Endothelial cell (in vitro differentiated cells): Measurements from ENCODE around the gene MANEAL. TPM values are rescaled to one million over a fixed set of nuclear protein-coding genes. Genes with fewer than 3 reads are reported as not detected.
A peak's percentile ranks its signal among the peaks of the same experiment; 100 is the strongest.

ENCODE experiments used
- DNase-seq: peaks from one replicate; pipeline ENCODE4 v3.0.0; 2021; ENCODE audit warnings: low spot score
- H3K27ac Mint-ChIP-seq: one replicate; pipeline ENCODE4 v1.8.0; 2021; ENCODE audit warnings: mixed read lengths, inconsistent platforms; ENCODE audit not compliant: unreplicated experiment
- H3K27me3 Mint-ChIP-seq: one replicate; pipeline ENCODE4 v1.8.0; 2021; ENCODE audit warnings: mild to moderate bottlenecking, moderate library complexity, mixed read lengths, inconsistent platforms; ENCODE audit not compliant: unreplicated experiment
- H3K36me3 Mint-ChIP-seq: one replicate; pipeline ENCODE4 v1.8.0; 2021; ENCODE audit warnings: mild to moderate bottlenecking, low read depth, mixed read lengths, inconsistent platforms; ENCODE audit not compliant: unreplicated experiment
- H3K4me1 Mint-ChIP-seq: one replicate; pipeline ENCODE4 v1.8.0; 2021; ENCODE audit warnings: mild to moderate bottlenecking, mixed read lengths, inconsistent platforms; ENCODE audit not compliant: unreplicated experiment
- H3K4me3 Mint-ChIP-seq: one replicate; pipeline ENCODE4 v1.8.0; 2021; ENCODE audit warnings: mild to moderate bottlenecking, mixed read lengths, inconsistent platforms; ENCODE audit not compliant: unreplicated experiment
- H3K9me3 Mint-ChIP-seq: one replicate; pipeline ENCODE4 v1.8.0; 2021; ENCODE audit warnings: mixed read lengths, inconsistent platforms; ENCODE audit not compliant: unreplicated experiment
- total RNA-seq: library from RNA; stranded (reverse); fragmentation: NEBNext Ultra II Directional; extraction: Animal tissue kit (Norgen Biotek cat#: 25700); gene quantifications from one replicate; pipeline ENCODE4 v1.2.1, GENCODE V29; 2021; ENCODE audit not compliant: unreplicated experiment
- TF ChIP-seq, protein P1 (sequence below): fragments of 200-600 bp; sonication (generic); IDR thresholded peaks from one replicate; pipeline ENCODE4 v1.5.0; 2021; ENCODE audit warnings: antibody characterized with exemption; ENCODE audit not compliant: unreplicated experiment

The MANEAL gene
- total RNA-seq, 1 donor from 2014 or later = 0.36 TPM

DNA sequence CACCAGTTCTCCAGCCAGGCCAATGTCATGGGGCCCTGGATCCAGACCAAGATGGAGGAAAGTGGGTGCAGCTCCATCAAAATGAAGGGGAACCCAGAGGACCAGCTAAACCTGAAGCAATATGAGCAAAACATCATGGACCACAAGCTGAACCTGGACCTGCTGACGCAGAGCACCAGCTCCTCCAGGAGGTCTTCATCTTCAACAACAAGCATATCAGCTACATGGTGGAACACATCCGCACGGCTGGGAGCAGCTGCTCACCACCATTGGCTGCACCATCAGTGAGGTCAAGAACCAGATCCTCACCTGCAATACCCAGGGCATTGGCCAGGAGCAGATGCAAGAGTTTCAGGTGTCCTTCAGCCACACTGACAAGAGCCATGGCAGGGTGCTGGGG lies 15.0 kb upstream of the MANEAL start:
- Mint-ChIP-seq H3K4me3 (no peak overlapping the region), H3K9me3 (no peaks in the 10 kb centered on the region), H3K27me3 (peaks cover 2% of the 10 kb centered on the region), H3K27ac (no peak overlapping the region), H3K36me3 (no peaks in the 10 kb centered on the region), H3K4me1 (no peaks in the 10 kb centered on the region)
- TF ChIP-seq, protein P1, sequence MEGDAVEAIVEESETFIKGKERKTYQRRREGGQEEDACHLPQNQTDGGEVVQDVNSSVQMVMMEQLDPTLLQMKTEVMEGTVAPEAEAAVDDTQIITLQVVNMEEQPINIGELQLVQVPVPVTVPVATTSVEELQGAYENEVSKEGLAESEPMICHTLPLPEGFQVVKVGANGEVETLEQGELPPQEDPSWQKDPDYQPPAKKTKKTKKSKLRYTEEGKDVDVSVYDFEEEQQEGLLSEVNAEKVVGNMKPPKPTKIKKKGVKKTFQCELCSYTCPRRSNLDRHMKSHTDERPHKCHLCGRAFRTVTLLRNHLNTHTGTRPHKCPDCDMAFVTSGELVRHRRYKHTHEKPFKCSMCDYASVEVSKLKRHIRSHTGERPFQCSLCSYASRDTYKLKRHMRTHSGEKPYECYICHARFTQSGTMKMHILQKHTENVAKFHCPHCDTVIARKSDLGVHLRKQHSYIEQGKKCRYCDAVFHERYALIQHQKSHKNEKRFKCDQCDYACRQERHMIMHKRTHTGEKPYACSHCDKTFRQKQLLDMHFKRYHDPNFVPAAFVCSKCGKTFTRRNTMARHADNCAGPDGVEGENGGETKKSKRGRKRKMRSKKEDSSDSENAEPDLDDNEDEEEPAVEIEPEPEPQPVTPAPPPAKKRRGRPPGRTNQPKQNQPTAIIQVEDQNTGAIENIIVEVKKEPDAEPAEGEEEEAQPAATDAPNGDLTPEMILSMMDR = no peak
- DNase-seq = no peak

DNA sequence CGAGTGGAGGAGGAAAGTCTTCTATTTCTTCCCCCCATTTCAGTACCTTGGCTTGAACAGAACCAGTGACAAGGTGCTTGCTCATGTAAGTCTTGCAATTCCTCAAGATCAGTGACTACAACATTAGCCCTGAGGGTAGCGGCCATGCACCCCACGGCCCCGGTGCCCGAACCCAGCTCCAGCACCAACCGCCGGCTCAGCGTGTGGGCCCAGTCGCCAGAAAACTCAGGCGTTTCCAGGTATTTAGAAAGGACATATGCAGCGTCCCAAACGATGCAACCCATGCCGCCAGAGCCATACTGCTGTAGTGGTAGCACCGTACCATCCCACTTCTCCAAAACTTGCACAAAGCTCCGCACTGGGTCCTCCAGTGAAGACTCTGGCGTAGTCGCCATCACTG lies 11.2 kb upstream of the MANEAL start:
- Mint-ChIP-seq H3K27me3 (peaks cover 5% of the 10 kb centered on the region), H3K36me3 (no peaks in the 10 kb centered on the region), H3K9me3 (no peaks in the 10 kb centered on the region), H3K4me1 (no peaks in the 10 kb centered on the region), H3K4me3 (no peak overlapping the region), H3K27ac (no peak overlapping the region)
- DNase-seq = no peak
- TF ChIP-seq, protein P1 = no peak

DNA sequence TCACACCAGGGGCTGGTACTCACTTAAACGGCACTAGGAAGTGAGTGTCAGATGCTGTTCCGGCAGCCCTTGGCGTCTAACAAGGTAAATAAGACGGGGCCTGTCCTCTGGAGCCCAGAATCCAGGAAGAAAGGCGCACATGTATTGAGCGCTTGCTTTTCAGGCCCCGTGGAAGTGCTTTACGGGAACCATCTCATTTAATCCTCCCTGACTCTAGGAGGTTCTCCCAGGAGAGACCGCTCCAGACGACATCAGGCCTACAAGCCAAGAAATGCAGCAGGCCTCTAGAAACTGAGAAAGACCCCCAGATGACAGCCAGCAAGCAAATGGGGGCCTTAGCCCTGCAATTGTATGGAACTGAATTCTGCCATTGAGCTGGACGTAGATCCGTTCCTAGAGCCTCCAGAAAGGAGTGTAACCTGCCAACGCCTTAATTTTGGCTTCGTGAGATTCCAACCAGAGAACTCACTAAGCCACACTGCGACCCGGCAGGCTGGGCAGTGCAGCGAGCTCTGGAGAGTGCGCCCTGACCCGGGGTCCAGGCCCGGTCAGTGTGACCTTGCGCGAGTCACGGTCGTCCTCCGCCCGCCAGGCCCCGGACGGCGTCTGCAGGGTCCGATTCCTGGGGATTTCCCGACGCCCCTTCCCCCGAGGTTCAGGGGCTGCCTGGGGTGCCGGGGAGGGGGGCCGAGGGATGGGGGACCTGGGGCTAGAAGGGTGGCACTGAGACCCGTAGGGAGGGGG lies 532 bp upstream of the MANEAL start:
- H3K9me3 Mint-ChIP-seq = no peaks in the 10 kb centered on the region
- peak overlapping the region; percentile 56 for H3K4me3 Mint-ChIP-seq

DNA sequence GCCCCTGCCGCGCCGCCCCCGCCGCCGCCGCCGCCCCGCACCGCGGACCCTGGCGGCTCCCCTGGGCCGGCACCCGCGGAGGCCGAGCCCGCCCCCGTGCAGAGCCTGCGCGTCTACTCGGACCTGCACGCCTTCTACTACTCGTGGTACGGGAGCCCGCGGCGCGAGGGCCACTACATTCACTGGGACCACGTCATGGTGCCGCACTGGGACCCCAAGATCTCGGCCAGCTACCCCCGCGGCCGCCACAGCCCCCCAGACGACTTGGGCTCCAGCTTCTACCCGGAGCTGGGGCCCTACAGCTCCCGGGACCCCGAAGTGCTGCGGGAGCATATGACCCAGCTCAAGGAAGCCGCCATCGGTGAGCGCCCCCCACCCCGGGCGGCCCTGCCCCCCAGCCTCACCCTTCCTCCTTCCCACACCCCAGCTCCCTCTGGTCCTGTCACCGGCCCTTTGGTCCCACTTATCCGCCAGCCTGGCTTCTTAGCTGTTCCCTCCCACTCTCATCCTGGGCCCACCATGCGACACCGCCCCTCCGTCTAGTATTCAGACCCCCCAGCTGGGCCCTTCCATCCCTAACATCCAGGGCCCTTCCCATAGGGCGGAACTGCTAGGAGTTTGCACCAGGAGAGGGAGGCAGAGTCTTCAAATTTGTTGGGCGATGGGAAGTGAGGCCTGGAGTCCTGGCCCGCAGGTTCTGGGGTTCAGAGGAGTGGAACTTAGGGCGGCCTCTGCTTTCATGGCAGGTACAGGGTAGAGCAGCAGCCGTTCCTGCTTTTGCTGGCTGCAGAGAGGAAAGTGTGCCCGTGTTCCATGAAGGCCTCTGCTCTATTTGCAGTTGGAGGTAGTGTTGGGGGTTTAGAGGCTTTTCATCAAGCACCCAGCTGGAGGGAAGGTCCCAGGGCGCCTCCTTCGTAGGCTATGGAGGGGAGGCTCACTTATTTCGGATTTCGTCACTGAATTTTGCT lies 1.0 kb downstream of the MANEAL start:
- Mint-ChIP-seq H3K9me3 (no peaks in the 10 kb centered on the region), H3K27me3 (peaks cover 12% of the 10 kb centered on the region), H3K4me3 (no peak overlapping the region), H3K36me3 (peaks cover 4% of the 10 kb centered on the region), H3K4me1 (no peaks in the 10 kb centered on the region), H3K27ac (no peak overlapping the region)
- TF ChIP-seq, protein P1 = no peak
- no peak for DNase-seq

More for the DNA sequence above, 532 bp upstream of the MANEAL start:
- peaks cover 14% of the 10 kb centered on the region for H3K27me3 Mint-ChIP-seq
- DNase-seq = no peak
- no peaks in the 10 kb centered on the region for H3K4me1 Mint-ChIP-seq
- H3K36me3 Mint-ChIP-seq = no peaks in the 10 kb centered on the region
- TF ChIP-seq, protein P1 = no peak
- H3K27ac Mint-ChIP-seq = no peak overlapping the region
